NCI-H1694 treated with DMSO at 0.1 percent for 48 hours (cell line): Measurements from ENCODE around the gene PLET1.
A peak's percentile ranks its signal among the peaks of the same experiment; 100 is the strongest.

Experiments used
- DNase-seq: peaks from one replicate; lab custom pipeline; 2025; lab: John Stamatoyannopoulos, UW

PLET1 gene

GRCh38 chr11:112281726-112282125 lies 21.1 kb upstream of the PLET1 start:
- DNase-seq: no peak

GRCh38 chr11:112280268-112281126 lies 19.8 kb upstream of the PLET1 start:
- DNase-seq: peak; percentile 51

GRCh38 chr11:112279901-112280267 lies 19.2 kb upstream of the PLET1 start:
- DNase-seq: peak; percentile 10

GRCh38 chr11:112278803-112279202 lies 18.1 kb upstream of the PLET1 start:
- DNase-seq: no peak

GRCh38 chr11:112277941-112278340 lies 17.3 kb upstream of the PLET1 start:
- DNase-seq: no peak

- DNase-seq: no peak
Measured at GRCh38 chr11:112277029-112277428, 16.4 kb upstream of the PLET1 start.

GRCh38 chr11:112274007-112274783 lies 13.5 kb upstream of the PLET1 start:
- no peak for DNase-seq

- no peak for DNase-seq
Measured at GRCh38 chr11:112273066-112273465, 12.4 kb upstream of the PLET1 start.

- no peak for DNase-seq
Measured at GRCh38 chr11:112271242-112271641, 10.6 kb upstream of the PLET1 start.

- no peak for DNase-seq
Measured at GRCh38 chr11:112270551-112271180, 10.0 kb upstream of the PLET1 start.

GRCh38 chr11:112269139-112269538 lies 8.5 kb upstream of the PLET1 start:
- no peak for DNase-seq

GRCh38 chr11:112268406-112268805 lies 7.7 kb upstream of the PLET1 start:
- DNase-seq: no peak

GRCh38 chr11:112267188-112267591 lies 6.5 kb upstream of the PLET1 start:
- no peak for DNase-seq

- DNase-seq: no peak
Measured at GRCh38 chr11:112266410-112266778, 5.7 kb upstream of the PLET1 start.

GRCh38 chr11:112265659-112266409 lies 5.2 kb upstream of the PLET1 start:
- no peak for DNase-seq

GRCh38 chr11:112255067-112255720 lies 5.5 kb downstream of the PLET1 start:
- peak; percentile 30 for DNase-seq

- DNase-seq: no peak
Measured at GRCh38 chr11:112253605-112254242, 6.9 kb downstream of the PLET1 start.

GRCh38 chr11:112249871-112250610 lies 10.6 kb downstream of the PLET1 start:
- no peak for DNase-seq

GRCh38 chr11:112248201-112248600 lies 12.5 kb downstream of the PLET1 start:
- no peak for DNase-seq

GRCh38 chr11:112247201-112247600 lies 13.5 kb downstream of the PLET1 start:
- DNase-seq: no peak
